CD4-positive, alpha-beta T cell treated with Interleukin-2 at 100 ng/mL for 4 hours (primary cell): ENCODE data around the gene STN1.
A peak's percentile ranks its signal among the peaks of the same experiment; 100 is the strongest.

Experiments used
- DNase-seq: peaks from one replicate; pipeline ENCODE4 v3.0.0-alpha.2; 2020; ENCODE audit warnings: low spot score

STN1 gene, protein sequence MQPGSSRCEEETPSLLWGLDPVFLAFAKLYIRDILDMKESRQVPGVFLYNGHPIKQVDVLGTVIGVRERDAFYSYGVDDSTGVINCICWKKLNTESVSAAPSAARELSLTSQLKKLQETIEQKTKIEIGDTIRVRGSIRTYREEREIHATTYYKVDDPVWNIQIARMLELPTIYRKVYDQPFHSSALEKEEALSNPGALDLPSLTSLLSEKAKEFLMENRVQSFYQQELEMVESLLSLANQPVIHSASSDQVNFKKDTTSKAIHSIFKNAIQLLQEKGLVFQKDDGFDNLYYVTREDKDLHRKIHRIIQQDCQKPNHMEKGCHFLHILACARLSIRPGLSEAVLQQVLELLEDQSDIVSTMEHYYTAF

DNA sequence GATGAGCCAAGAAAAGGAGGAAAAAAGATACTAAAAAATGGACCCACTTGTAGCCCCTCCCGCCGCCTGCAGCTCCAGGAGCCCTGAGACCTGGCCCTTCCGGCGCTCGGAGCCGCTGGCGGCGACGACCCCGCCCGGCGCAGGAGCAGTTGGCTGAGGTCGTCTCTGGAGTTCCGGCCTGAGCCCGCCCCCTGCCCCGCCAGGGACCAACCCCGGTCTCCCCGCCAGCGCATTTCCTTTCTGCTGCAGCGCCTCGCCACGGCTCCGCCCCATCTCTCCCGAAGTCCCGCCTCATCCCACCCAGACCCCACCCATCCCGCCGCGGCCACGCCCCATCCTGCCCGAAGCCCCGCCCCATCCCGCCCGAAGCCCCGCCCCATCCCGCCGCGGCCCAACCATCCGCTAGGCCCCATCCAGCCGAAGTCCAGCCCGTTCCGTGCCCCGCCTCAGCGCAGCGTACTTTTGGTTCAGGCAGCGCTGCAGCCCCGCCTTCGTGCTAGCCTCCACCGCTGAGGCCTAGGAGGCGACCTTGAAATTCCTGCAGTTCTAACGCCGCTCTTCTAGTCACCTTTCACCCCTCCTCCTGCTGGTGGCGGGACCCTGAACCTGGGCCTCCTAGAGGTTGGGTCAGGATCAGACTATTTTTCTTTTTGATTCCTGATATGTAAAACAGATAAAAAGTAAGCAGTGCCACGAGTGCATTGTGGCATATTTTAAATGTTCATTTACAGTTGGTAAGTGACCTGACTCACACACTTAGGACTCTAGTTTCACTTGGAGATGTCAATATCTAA lies at the start of gene STN1:
TSS of gene STN1 (minus strand) at position 132 of the 794 bp plus-strand sequence. CDS start 590 bp downstream, outside the sequence.
- peak; percentile 94 for DNase-seq

DNA sequence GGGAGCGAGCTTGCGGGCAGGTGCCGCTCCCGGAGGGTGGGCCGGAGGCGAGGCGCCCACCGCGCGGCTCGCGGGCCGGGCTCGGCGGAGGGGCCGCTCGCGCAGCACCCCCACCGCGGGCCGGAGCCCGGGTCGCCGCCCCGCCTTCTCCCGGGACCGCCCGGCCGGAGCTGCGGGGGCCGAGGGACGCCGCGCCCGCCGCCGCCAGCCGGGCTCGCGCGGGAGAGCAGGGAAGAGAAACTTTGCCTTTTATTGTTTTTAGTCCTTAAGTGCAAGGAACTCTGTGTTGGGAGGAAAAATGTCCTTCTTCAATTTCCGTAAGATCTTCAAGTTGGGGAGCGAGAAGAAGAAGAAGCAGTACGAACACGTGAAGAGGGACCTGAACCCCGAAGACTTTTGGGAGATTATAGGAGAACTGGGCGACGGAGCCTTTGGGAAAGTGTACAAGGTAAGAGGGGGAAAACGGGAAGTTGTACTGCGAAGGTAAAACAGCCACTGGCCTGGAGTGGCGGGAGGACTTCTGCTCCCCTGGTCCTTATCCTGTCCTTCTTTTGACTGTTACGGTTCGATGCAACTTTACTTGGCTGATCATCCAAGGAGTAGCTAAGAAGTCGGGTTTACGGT lies 49.6 kb upstream of the STN1 start:
- DNase-seq: no peak

DNA sequence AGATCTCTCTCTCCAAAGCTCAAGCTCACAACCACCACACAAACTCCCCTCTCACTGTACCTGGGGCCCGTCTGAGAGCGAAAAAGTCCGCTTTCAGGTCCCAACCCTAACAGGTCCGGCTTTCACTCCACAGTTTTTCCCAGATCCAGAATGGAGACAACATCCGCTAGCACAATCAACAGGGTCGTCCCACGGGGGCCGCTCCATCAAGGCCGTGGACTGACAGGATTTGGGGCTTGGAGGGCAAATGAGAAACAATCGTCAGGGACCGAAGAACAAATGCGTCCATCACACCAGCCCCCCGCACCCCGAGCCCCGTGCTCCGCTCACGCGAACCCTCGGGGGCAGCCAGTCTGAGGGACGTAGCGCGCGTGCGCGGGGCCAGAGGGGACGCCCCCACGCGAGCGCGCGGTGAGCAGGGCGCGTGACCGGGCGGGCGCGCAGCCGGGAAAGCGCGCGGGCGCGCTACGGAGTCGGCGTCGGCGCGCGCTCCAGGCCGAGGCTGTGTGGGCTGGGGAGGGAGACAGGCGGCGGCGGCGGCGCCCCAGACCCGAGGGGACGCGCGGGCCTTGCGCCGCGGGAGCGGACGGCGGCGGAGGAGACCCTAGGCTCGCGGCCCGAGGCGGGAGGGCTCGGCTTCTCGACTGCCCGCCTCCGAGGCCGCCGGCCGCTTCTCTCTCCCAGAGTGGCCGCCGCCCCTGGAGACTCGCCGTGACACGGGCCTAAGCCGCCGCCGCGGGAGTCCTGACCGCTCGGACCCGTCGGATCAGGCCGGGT lies 48.9 kb upstream of the STN1 start, which contains the start of gene SLK:
TSS of gene SLK (plus strand) at position 470 of the 777 bp plus-strand sequence. CDS start 606 bp downstream, outside the sequence.
- DNase-seq: peak; percentile 81

DNA sequence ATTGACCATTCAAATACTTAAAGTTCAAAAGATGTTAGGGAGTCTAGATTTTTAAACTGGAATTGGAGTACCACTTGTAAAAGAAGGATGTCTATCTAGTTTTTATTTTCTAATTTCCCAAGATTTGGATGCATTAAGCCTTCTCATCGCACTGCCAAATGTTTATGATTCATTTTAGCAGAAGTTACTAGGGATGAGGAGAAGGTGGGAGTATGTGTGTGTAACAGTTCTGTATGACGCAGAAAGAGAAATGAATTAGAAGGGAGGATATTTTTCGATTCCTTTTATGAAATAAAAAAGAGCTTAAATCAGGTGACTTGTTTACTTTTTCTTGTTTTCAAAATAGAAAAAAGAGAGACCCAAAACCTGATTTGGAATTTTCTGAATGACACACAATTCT lies 42.1 kb upstream of the STN1 start:
- no peak for DNase-seq

DNA sequence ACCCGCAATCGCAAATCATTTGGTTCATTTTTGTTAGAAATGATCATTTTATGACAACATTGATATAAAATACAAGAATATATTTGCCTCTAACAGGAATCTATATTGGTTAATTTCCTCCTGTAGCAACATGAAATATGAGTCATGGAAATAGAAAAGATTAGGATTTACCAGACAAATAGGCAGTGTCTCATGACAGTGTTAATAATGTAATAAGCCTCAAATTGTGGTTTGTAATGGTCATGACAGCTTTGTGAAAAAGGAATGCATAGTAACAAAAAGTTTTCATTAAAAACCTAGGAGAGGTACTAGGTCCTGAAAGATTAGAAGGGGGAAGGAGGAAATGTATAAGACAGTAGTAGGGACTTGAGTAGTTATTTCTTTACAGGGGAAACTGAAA lies 41.0 kb upstream of the STN1 start:
- no peak for DNase-seq

DNA sequence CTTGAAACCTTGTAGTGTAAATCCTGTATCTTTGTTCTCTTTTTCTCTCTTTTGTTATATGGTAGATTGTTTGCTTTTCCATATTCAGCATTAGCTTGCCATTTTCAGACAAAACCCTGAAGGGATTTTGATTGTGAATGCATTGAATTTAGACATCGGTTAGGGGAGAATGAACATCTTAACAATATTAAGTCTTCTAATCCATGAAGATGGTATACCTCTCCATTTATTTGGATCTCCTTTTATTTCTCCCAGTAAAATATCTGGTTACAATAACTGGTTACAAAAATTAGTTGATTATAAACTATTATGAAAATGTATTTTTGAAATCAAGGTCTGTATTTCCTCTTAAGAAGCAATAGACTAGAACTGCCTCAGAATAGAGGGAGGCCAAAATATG lies 36.6 kb upstream of the STN1 start:
- DNase-seq: no peak

DNA sequence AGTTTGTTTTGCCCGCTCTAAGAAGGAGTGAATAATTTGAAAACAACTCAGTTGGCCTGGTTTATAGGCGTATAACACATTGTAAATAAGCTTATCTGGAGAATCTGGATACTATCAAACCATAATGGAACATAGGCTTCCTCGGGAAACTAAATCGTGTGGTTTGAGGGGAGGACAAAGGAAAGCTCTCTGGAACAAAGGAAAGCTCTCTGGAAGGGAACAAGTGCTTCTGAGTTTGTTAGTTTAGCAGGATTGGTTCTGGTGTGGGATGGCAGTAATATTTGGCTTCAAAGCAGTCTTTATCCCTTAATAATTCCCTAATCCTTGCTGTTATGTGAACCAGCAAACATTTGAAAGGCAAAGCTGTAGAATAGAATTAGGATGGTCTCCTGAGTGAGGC lies 34.0 kb upstream of the STN1 start:
- DNase-seq: no peak

DNA sequence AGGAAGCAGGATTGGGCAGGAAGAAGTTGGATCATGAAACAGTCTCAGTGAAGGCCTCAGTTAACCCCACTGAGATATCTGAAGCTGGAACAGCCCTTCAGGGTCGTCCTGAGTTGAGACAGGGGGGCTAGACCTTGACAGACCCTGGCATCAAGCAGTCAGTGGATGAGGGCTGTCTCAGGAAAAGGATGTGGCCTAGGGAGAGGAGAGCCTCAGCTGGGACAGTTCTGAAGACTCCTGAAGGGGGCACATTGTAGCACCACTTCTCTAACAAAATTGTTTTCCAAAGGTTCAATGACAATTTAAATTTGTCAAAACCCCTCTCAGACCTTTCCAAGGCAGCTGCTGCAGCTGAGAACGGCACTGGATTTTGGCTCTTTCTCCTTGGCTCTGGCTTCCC lies 33.2 kb upstream of the STN1 start:
- DNase-seq: no peak

DNA sequence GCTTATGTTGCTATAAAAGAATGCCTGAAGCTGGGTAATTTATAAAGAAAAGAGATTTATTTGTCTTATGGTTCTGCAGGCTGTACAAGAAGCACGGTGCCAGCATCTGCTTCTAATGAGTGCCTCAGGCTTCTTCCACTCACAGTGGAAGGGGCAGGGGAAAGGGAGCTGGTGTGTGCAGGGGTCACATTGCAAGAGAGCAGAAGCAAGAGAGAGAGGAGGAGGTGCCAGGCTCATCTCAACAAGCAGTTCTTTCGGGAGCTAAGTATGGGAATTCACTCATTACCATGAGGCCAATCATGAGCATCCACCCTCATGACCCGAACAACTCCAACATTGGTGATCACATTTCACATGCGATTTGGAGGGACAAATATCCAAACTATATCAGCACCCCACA lies 31.7 kb upstream of the STN1 start:
- no peak for DNase-seq

DNA sequence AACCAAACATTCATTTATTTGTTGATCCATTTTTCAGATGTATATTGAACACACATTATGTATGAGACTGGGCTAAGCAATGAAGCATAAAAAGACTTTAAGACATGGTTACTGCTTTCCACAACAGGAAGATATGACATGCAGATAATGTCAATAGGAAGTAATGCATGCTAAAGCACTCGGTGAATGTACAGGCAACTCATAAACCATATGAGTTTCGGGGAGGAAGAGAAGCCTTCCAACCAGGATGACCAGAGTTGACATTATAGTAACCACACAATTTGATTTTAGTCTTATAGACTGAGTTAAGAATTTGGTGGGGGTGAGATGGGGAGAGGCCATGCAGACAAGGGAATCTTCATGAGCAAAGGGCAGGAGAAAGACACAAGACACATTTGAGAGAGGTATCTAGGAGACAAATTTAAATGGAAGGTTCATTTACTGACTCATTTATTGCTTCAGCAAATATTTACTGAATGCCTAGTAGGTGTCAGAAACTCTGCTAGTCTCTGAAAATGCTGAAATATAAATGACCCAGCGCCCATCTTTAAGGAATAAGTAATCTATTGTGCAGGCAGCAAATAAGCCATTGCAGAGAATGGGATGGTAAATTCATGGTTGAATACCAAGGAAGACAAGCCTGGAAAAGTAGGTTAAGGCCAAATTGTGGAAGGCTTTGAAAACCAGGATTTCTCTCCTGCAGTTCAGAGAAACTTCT lies 30.0 kb upstream of the STN1 start:
- no peak for DNase-seq

DNA sequence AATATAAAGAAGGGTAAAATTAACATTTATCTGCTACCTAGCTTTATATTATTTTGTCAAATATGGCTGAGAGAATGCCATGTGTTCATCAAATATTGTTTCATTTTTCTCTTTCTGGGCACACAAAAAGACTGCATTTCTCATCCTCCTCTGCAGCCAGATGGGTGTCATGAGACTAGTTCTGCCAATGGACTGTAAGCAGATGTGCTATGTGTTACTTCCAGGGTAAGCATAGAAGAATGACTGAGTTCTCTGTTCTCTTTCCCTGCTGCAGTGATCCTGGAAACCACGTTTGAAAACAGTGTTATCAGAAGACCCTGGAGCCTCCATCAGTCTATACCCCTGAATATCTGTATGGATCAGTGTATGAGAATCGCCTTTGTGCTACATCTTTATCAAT lies 24.9 kb upstream of the STN1 start:
- DNase-seq: no peak

DNA sequence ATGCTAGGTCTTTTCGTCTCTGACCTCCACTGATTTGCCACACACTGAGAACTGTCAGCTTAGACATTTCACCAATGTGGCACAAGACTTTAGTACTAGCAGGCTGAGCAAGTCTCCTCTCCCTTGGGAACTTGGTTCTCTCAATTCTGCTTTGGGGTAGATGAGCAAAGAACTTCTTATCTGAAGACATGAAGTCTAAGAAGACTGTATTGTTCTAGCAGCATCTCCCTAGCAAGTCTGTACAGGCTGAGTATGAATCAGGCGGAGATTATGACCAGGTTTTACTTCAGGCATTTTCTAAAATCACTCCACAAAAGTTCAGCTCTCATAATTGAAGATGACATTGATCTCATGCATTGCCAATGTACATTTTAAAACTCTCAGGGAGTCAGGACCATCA lies 23.8 kb upstream of the STN1 start:
- DNase-seq: no peak

DNA sequence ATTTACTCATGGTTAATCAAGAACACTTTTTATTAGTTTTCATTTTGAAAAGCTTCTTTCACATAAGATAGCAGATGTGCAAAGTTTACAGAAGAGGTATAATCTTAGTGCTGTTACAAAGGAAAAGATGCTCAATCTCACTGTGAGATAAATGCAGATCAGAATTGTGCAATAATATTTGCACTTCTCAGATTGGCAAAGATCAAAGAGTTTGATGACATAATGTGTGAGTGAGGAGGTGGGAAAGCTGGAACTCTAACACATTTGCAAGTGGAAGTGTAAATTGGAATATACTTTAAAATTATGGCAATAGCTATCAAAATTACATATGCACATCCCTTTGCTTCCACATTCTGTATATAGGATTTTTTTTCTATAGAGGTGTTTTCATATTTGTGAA lies 21.5 kb upstream of the STN1 start:
- no peak for DNase-seq

DNA sequence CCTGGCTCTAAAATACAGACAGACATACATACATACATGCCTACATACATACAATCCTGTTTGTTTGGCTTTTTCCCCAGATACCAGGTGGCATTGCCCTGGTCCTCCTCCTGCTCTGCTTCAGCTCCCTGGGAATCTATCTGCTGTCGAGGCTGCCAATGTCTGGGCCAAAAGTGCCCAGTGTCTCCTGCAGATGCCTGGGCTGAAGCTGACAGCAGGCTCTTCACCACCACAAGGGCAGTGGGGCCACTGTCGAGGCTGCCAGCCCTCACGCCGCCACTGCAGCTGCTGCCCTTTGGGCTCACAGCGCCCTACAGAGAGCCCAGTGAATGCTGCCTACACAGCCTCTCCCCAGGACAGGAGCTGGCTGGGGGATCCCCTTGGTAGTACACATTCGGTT lies 18.0 kb upstream of the STN1 start:
- DNase-seq: no peak

DNA sequence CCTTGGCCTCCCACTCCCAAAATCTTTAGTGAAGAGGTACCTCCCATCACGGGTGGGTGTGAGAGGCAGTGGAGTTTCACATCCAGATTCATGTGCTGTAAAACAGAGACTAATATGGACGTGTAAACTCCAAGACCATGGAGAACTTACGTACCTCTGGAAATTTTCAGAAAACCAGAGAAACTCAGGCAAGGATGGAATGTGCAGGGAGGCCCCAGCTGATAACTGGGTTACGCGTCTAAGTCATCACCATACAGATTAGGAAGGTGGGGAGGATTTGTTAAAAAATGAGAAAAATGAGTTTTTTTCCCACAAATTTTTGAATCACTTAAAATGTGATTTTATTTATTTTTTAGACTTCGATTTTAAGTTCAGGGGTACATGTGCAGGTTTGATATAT lies 16.3 kb upstream of the STN1 start:
- no peak for DNase-seq

DNA sequence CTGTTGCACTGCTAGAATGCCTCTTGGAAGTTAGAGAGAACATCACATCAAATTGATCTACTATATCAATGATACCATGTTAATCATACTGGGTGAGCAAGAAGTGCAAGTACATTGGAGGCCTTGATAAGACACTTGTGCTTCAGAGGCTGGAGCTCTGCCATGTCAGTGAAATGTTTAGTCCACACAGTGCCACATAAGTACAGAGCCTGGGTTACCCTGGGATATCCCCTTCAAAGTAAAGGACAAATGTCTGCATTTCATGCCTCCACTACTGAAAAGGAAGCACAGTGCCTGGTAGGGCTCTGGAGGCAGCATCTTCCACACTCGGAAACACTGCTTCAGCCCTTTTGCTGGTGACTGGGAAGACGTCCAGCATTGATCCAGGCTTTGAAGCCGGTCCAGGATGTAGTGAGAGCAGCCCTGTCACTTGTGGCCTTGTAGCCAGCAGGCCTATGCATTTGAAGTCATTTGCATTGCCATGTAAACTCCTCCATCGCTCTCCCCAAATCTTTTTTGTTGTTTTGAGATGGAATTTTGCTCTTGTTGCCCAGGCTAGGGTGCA lies 15.7 kb upstream of the STN1 start:
- no peak for DNase-seq

DNA sequence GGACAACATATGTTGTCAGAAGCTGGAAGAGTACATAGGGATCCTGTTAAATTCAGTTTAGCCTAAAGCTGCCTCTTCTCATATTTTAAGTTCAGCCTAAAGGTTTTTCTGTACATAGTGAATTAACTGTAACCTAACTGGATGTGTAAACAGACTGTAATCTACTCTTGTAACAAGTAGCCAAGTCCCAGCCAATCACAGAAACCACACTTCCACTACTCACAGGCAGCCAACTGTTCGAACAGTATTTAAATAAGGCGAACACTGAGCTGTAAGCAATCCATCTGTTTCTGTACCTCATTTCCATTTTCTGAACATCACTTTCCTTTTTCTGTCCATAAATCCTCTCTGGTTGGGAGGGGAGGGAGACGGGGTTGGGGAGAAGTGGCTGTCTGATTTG lies 15.0 kb upstream of the STN1 start:
- DNase-seq: no peak

DNA sequence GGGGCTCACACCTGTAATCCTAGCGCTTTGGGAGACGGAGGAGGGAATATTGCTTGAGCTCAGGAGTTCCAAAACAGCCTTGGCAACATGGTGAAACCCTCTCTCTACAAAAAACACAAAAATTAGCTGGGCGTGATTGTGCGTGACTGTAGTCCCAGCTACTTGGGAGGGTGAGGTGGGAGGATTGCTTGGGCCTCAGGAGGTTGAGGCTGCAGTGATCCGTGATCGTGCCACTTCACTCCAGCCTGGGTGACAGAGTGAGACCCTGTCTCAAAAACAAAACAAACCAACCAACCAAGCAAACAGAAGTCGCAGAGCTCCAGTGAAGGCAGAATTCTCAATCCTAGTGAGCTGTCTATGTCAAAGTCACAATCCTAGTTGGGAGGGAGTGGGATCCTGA lies 14.3 kb upstream of the STN1 start:
- no peak for DNase-seq

DNA sequence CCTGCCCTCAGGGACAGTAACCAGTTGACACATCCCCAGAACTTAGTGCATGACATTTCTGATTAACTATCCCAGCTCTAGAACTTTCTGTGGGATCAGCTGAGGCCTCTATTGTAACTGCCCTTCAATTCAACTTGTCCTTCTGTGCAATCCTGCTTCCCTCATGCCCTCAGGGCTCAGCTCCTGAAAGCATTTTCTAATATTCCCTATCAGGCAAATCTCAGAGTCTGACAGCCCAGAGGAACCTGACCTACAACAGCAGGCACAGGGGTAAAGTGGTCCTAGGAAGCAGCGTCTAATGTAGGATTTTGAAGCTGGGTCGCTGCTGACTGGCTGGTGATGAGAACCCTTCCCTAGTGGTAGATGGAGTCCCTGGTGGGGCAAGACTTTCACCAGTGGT lies 13.6 kb upstream of the STN1 start:
- DNase-seq: no peak

DNA sequence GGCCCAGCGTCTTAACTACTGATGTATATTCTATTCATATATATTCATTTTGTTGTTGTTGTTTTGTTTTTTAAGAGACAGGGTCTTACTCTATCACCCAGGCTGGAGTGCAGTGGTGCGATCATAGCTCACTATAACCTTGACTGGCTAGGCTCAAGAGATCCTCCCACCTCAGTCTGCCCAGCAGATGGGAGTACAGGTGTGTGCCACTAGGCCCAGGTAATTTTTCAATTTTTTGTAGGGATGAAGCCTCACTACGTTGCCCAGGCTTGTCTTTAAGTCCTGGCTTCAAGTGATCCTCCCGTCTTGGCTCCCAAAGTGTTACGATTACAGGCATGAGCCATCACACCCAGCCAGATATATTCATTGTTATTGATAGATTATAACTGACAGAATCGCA lies 12.9 kb upstream of the STN1 start:
- no peak for DNase-seq

DNA sequence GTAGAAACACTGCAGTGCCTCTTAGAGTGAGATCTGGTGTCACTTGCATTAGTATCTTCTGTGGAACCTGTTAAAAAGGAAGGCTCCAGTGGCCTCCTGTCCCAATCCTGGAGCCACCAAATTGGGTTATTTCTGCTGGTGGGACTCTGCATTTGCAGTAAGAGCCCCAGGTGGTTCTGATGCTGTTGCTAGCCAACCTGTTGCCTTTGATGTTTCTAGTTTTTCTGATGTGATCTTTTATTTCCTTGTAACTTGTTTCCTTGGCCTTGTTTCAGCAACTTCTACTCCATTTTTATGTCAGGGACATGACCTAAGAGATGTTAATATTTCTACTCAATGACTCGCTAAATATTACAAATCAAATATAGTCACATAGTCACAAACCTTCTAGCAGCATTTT lies 12.5 kb upstream of the STN1 start:
- DNase-seq: no peak
